ENCODE measurements around the gene RIGI. TPM values are rescaled to one million over a fixed set of nuclear protein-coding genes. Genes with fewer than 3 reads are reported as not detected.

Gene RIGI
- total and polyA plus RNA-seq, 2 of the 13 experiments (the other 11 are each of a cell fraction or from before 2014, with no cell fraction given), result 3.0 to 8.2 TPM

- TF ChIP-seq MED8 (CRISPR knock-in tag; IDR thresholded peaks at IDR 0.05; ENCODE audit: insufficient replicate concordance) (no peak), NFE2L1 (CRISPR knock-in tag; IDR thresholded peaks at IDR 0.05; ENCODE audit: borderline replicate concordance) (no peak), ELF3 (CRISPR knock-in tag; IDR thresholded peaks at IDR 0.05) (peak; percentile 60), ZMYM4 (CRISPR knock-in tag; IDR thresholded peaks at IDR 0.05) (peak; percentile 98), CHD2 (IDR thresholded peaks at IDR 0.05; ENCODE audit: low read depth, low read length) (peak; percentile 89), ZSCAN5A (CRISPR knock-in tag; IDR thresholded peaks at IDR 0.05; ENCODE audit: borderline replicate concordance) (0 out of 2 replicates have a peak, but pooled peaks have one; percentile 42), ZBTB2 (CRISPR knock-in tag; IDR thresholded peaks at IDR 0.05; ENCODE audit: low read depth) (peak; percentile 53; the same call in 1 of the 2 replicates), KDM6A (CRISPR knock-in tag; IDR thresholded peaks at IDR 0.05; ENCODE audit: low read depth) (no peak), FOXA3 (CRISPR knock-in tag; IDR thresholded peaks at IDR 0.05) (peak; percentile 53), TAF1 (CRISPR knock-in tag; IDR thresholded peaks at IDR 0.05) (peak; percentile 79), NAIF1 (CRISPR knock-in tag; IDR thresholded peaks at IDR 0.05; ENCODE audit: borderline replicate concordance) (no peak; the same call in 1 of the 2 replicates), ZNF225 (CRISPR knock-in tag; IDR thresholded peaks at IDR 0.05) (peak; percentile 78; the same call in 1 of the 2 replicates), KLF9 (CRISPR knock-in tag; IDR thresholded peaks at IDR 0.05; ENCODE audit: low read depth) (0 out of 2 replicates have a peak, but pooled peaks have one; percentile 43), RXRA (CRISPR knock-in tag; IDR thresholded peaks at IDR 0.05) (peak; percentile 74), HDAC2 (CRISPR knock-in tag; IDR thresholded peaks at IDR 0.05) (peak; percentile 76)
- TF ChIP-seq, protein P1, sequence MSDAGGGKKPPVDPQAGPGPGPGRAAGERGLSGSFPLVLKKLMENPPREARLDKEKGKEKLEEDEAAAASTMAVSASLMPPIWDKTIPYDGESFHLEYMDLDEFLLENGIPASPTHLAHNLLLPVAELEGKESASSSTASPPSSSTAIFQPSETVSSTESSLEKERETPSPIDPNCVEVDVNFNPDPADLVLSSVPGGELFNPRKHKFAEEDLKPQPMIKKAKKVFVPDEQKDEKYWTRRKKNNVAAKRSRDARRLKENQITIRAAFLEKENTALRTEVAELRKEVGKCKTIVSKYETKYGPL (CRISPR knock-in tag; IDR thresholded peaks at IDR 0.05), result 0 out of 2 replicates have a peak, but pooled peaks have one; percentile 27
- TF ChIP-seq, protein P2, sequence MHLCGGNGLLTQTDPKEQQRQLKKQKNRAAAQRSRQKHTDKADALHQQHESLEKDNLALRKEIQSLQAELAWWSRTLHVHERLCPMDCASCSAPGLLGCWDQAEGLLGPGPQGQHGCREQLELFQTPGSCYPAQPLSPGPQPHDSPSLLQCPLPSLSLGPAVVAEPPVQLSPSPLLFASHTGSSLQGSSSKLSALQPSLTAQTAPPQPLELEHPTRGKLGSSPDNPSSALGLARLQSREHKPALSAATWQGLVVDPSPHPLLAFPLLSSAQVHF (CRISPR knock-in tag; IDR thresholded peaks at IDR 0.05), result peak; percentile 71; the same call in 1 of the 2 replicates
- TF ChIP-seq, protein P3, sequence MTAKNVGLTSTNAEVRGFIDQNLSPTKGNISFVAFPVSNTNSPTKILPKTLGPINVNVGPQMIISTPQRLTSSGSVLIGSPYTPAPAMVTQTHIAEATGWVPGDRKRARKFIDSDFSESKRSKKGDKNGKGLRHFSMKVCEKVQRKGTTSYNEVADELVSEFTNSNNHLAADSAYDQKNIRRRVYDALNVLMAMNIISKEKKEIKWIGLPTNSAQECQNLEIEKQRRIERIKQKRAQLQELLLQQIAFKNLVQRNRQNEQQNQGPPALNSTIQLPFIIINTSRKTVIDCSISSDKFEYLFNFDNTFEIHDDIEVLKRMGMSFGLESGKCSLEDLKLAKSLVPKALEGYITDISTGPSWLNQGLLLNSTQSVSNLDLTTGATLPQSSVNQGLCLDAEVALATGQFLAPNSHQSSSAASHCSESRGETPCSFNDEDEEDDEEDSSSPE (CRISPR knock-in tag; IDR thresholded peaks at IDR 0.05), result peak; percentile 82
These were observed 47.0 kb upstream of the RIGI start, which contains the start of gene NDUFB6 (continued) for GRCh38 chr9:32572900-32573523.

All from HepG2 (cell line).